Endodermal cell (in vitro differentiated cells): ENCODE results near the gene DPEP3. TPM values are rescaled to one million over a fixed set of nuclear protein-coding genes. Genes with fewer than 3 reads are reported as not detected.

Experiments
- DNase-seq: peaks from one replicate; pipeline ENCODE4 v3.0.0-alpha.2; 2017
- H3K27ac ChIP-seq: 2 replicates; pipeline ENCODE4 v1.5.1; 2013; ENCODE audit warnings: mild to moderate bottlenecking, low read depth, low read length, moderate library complexity
- H3K27me3 ChIP-seq: 2 replicates; pipeline ENCODE4 v1.6.1; 2013; ENCODE audit warnings: mild to moderate bottlenecking, low read length, moderate library complexity; ENCODE audit not compliant: insufficient read depth, control insufficient read depth, poor library complexity, severe bottlenecking
- H3K36me3 ChIP-seq: 2 replicates; pipeline ENCODE4 v1.7.0; 2013; ENCODE audit warnings: mild to moderate bottlenecking, low read length, moderate library complexity; ENCODE audit not compliant: control insufficient read depth, insufficient read depth
- H3K4me1 ChIP-seq: one replicate; pipeline ENCODE4 v1.7.0; 2013; ENCODE audit warnings: low read length; ENCODE audit not compliant: control insufficient read depth, insufficient read depth
- H3K4me3 ChIP-seq: 2 replicates; pipeline ENCODE4 v1.5.1; 2013; ENCODE audit warnings: mild to moderate bottlenecking, low read length, moderate library complexity
- H3K9ac ChIP-seq: 2 replicates; pipeline ENCODE4 v1.6.1; 2013; ENCODE audit warnings: mild to moderate bottlenecking, low read length, moderate library complexity; ENCODE audit not compliant: poor library complexity, severe bottlenecking; ENCODE audit errors: extremely low read depth
- H3K9me3 ChIP-seq: 2 replicates; pipeline ENCODE4 v1.6.1; 2013; ENCODE audit warnings: mild to moderate bottlenecking, low read length, moderate library complexity; ENCODE audit not compliant: control insufficient read depth
- H3K27ac Mint-ChIP-seq: 2 replicates; pipeline ENCODE4 v1.8.0; 2020; ENCODE audit warnings: mixed read lengths
- H3K27me3 Mint-ChIP-seq: 2 replicates; pipeline ENCODE4 v1.8.0; 2021; ENCODE audit warnings: mild to moderate bottlenecking, mixed read lengths; ENCODE audit not compliant: insufficient read depth
- H3K36me3 Mint-ChIP-seq: 2 replicates; pipeline ENCODE4 v1.8.0; 2020; ENCODE audit warnings: low read depth, mixed read lengths
- H3K4me1 Mint-ChIP-seq: 2 replicates; pipeline ENCODE4 v1.8.0; 2020; ENCODE audit warnings: mixed read lengths
- H3K4me3 Mint-ChIP-seq: 2 replicates; pipeline ENCODE4 v1.8.0; 2020; ENCODE audit warnings: mild to moderate bottlenecking, moderate library complexity, mixed read lengths
- H3K9me3 Mint-ChIP-seq: 2 replicates; pipeline ENCODE4 v1.8.0; 2020; ENCODE audit warnings: mild to moderate bottlenecking, mixed read lengths
- WGBS, 2 experiments: methylation state at CpG; one replicate each; pipeline versions ENCODE4 v1.1.5 to v1.1.7; 2013; ENCODE audit warnings: missing lambda C conversion rate in 2 of 2, mixed read lengths in 1 of 2; ENCODE audit not compliant: insufficient coverage in 1 of 2, insufficient read length in 1 of 2; 5-methylcytosine and 5-hydroxymethylcytosine counted together
- total RNA-seq, 2 donors: library from RNA; stranded (reverse); fragmentation: NEBNext Ultra II Directional in 1 of 2; extraction: Animal tissue kit (Norgen Biotek cat#: 25700) in 1 of 2; gene quantifications; 2 replicates in 1 of 2; 3 replicates in 1 of 2; pipeline ENCODE4 v1.2.1, GENCODE V29; 2021
- TF ChIP-seq, protein P1 (sequence below): fragments of 200-600 bp; sonication (generic); conservative IDR thresholded peaks from 2 replicates; pipeline ENCODE4 v1.5.0; 2021; ENCODE audit warnings: antibody characterized with exemption, mild to moderate bottlenecking

DPEP3 gene
- total RNA-seq, 2 donors from 2014 or later, result 2.9 to 3.5 TPM

DNA sequence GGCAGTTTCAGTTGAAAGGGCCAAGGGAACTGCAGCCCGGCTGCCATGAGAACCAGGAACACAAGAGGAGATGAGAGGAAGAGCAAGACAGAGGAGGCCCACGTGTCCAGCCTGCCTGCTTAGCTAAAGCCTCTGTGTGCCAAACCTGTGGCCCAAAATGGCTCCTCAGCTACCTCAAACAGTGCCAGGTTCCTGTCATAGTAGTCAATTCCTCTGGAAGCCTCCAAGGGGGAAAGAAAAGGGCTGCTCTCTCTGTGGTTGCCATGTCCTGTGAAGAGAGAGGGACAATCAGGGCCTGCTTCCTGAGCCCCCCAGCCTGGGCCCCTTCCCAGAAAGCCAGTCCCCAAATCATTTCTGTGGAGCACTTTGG is 17.0 kb downstream of the DPEP3 start:
- Histone ChIP-seq H3K36me3 (peaks cover 49% of the 10 kb centered on the region), H3K9ac (no peak overlapping the region), H3K27ac (no peak overlapping the region), H3K4me3 (no peak overlapping the region), H3K27me3 (no peaks in the 10 kb centered on the region), H3K9me3 (no peaks in the 10 kb centered on the region), H3K4me1 (peaks cover 16% of the 10 kb centered on the region)
- Mint-ChIP-seq H3K4me1 (peaks cover 15% of the 10 kb centered on the region), H3K4me3 (no peak overlapping the region), H3K27ac (no peak overlapping the region), H3K27me3 (peaks cover 2% of the 10 kb centered on the region), H3K9me3 (no peaks in the 10 kb centered on the region), H3K36me3 (peaks cover 35% of the 10 kb centered on the region)
- TF ChIP-seq, protein P1, sequence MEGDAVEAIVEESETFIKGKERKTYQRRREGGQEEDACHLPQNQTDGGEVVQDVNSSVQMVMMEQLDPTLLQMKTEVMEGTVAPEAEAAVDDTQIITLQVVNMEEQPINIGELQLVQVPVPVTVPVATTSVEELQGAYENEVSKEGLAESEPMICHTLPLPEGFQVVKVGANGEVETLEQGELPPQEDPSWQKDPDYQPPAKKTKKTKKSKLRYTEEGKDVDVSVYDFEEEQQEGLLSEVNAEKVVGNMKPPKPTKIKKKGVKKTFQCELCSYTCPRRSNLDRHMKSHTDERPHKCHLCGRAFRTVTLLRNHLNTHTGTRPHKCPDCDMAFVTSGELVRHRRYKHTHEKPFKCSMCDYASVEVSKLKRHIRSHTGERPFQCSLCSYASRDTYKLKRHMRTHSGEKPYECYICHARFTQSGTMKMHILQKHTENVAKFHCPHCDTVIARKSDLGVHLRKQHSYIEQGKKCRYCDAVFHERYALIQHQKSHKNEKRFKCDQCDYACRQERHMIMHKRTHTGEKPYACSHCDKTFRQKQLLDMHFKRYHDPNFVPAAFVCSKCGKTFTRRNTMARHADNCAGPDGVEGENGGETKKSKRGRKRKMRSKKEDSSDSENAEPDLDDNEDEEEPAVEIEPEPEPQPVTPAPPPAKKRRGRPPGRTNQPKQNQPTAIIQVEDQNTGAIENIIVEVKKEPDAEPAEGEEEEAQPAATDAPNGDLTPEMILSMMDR, result no peak
- 93% methylated on average over 2 of the region's 2 CpGs for WGBS, 2 experiments
- DNase-seq, result no peak

- no peak for DNase-seq
- WGBS, 2 experiments, result 93 to 97% methylated on average over 5 to 8 of the region's 8 CpGs
- Mint-ChIP-seq H3K9me3 (no peaks in the 10 kb centered on the region), H3K36me3 (peaks cover 44% of the 10 kb centered on the region), H3K27me3 (no peaks in the 10 kb centered on the region), H3K4me3 (no peak overlapping the region), H3K4me1 (peaks cover 9% of the 10 kb centered on the region), H3K27ac (no peak overlapping the region)
- Histone ChIP-seq H3K27ac (no peak overlapping the region), H3K9me3 (no peaks in the 10 kb centered on the region), H3K9ac (no peak overlapping the region), H3K4me3 (no peak overlapping the region), H3K4me1 (peaks cover 16% of the 10 kb centered on the region), H3K27me3 (no peaks in the 10 kb centered on the region), H3K36me3 (peaks cover 60% of the 10 kb centered on the region)
- TF ChIP-seq, protein P1, result no peak
Observed at GRCh38 chr16:67962135-67962534, 18.2 kb downstream of the DPEP3 start.

- Histone ChIP-seq H3K4me3 (no peak overlapping the region), H3K4me1 (peaks cover 16% of the 10 kb centered on the region), H3K27me3 (no peaks in the 10 kb centered on the region), H3K27ac (no peak overlapping the region), H3K36me3 (peaks cover 60% of the 10 kb centered on the region), H3K9ac (no peak overlapping the region), H3K9me3 (no peaks in the 10 kb centered on the region)
- TF ChIP-seq, protein P1, result no peak
- WGBS, 2 experiments, result 97% methylated on average over 7 to 13 of the region's 13 CpGs
- Mint-ChIP-seq H3K27ac (no peak overlapping the region), H3K27me3 (no peaks in the 10 kb centered on the region), H3K4me3 (no peak overlapping the region), H3K9me3 (no peaks in the 10 kb centered on the region), H3K4me1 (peaks cover 4% of the 10 kb centered on the region), H3K36me3 (peaks cover 44% of the 10 kb centered on the region)
- DNase-seq, result no peak
Observed at GRCh38 chr16:67961551-67961957, 18.7 kb downstream of the DPEP3 start.
